GM10266 (cell line): ENCODE measurements around the gene ACVRL1.

ENCODE experiments used
- DNase-seq: peaks from one replicate; pipeline ENCODE4 v3.0.0; 2012; ENCODE audit errors: extremely low spot score
- TF ChIP-seq, protein P1 (sequence below): IDR thresholded peaks from 2 replicates; pipeline ENCODE4 v1.5.1; 2012; ENCODE audit warnings: mild to moderate bottlenecking, low read depth; ENCODE audit not compliant: control insufficient read depth, insufficient read depth; ENCODE audit errors: missing control alignments

ACVRL1 gene

DNA sequence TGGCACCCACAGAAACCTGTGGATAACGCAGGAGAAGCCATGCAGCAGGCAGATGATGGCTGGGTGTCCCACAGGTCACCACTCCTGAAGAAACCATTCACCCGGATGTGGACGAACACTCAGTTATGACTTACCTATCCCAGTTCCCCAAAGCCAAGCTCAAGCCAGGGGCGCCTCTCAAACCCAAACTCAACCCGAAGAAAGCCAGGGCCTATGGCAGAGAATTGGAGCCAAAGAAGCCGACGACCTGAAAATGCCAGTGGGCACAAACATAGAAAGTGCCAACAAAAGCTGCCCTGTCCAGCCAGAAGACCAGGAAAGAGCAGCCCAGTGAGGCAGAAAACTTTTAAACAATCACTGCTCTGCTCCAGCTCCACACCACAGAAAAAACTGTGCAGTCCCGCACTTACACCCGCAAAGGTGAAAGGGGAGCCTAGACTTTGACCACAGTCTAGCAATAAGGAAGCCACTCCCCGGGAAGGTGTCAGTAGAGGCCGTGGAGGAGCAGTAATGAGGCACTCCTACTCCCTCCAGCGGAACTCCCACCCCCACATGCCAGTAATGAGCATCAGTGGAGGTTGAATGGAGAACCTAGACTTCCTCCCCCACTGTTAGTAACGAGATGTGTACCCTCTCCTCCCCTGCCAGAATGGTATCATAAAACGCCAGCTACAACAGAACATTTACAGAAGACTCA, 6.0 kb upstream of the ACVRL1 start:
- no peak for DNase-seq
- TF ChIP-seq, protein P1, sequence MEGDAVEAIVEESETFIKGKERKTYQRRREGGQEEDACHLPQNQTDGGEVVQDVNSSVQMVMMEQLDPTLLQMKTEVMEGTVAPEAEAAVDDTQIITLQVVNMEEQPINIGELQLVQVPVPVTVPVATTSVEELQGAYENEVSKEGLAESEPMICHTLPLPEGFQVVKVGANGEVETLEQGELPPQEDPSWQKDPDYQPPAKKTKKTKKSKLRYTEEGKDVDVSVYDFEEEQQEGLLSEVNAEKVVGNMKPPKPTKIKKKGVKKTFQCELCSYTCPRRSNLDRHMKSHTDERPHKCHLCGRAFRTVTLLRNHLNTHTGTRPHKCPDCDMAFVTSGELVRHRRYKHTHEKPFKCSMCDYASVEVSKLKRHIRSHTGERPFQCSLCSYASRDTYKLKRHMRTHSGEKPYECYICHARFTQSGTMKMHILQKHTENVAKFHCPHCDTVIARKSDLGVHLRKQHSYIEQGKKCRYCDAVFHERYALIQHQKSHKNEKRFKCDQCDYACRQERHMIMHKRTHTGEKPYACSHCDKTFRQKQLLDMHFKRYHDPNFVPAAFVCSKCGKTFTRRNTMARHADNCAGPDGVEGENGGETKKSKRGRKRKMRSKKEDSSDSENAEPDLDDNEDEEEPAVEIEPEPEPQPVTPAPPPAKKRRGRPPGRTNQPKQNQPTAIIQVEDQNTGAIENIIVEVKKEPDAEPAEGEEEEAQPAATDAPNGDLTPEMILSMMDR: no peak

DNA sequence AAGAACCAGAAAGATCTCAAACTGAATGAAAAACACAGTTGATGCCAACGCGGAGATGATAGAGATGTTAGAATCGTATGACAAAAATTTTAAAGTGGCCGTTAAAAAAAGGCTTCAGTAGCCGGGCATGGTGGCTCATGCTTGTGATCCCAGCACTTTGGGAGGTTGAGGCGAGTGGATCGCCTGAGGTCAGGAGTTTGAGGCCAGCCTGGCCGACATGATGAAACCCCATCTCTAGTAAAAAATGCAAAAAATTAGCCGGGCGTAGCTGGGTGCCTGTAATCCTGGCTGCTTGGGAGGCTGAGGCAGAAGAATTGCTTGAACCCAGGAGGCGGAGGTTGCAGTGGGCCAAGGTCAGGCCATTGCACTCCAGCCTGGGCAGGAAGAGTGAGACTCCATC, 5.4 kb upstream of the ACVRL1 start:
- TF ChIP-seq, protein P1: no peak
- no peak for DNase-seq

DNA sequence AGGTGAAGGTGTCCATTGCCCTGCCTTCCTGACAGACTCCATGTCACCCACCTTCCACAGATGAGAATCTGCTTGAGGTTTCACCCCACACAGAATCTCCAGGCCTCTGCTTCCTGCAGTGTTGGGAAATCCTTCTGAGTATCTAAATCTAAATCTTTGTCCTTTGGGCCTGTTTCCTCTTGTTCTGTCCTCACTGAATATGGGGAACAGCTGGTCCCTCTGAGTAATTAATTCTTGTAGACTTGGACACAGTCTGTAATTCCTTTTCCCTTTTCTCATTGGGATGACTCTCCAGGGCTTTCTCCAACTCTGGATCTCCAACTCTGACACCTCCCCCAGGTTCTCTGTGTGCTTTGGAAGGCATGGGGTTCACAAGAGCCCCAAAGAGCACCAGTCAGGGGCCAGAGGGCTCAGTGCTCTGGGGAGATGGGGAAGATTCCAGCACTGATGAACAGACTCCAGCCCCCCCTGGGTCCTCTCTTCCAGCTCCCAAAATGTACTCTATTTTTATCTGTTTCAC, 2.3 kb upstream of the ACVRL1 start:
- DNase-seq: no peak

DNA sequence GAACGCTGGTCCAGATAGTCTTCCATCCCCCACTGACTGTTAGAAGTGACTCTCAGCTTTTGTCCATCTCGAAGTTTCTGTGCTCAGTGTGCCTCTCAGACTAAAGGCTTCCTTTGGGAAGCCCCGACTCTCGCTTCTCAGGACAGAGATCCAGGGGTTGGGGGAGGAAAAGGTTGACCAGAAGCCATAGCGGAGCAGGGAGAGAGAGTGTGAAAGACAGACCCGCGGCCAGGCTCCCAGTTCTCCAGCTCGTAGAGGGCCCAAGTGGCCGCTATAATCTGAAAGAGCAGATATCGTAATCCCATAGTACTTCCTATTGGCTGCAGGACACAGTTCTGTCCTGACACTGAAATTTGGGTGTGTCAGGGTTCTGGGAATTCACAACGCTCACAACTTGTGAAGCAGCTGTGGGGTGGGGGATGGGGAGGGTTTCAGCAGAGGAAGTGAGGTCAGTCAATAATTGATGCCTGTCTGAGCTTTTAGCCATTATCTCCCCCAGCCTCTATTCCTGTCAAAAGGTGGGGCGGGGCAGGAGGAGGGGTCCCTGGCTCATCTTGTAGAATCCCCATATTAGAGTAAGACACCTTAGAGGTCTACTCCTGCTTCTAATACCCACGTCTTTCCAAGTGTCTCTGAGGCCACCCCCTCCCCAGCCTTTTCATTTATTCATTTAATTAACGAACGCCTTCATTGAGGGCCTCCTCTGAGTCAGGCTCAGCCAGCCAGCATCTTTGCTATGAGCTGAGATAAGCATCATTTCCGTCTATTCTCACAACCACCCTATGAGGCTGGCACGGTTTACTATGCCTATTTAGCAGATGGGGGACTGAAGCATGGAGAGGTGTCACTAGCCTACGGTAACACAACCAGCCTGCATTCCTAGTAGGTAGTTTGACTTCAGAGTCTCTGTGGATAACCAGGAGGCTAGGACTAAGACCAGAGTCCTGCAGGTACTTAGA, 1.6 kb upstream of the ACVRL1 start:
- TF ChIP-seq, protein P1: no peak
- no peak for DNase-seq

More for the DNA sequence above, 2.3 kb upstream of the ACVRL1 start:
- TF ChIP-seq, protein P1: no peak

DNA sequence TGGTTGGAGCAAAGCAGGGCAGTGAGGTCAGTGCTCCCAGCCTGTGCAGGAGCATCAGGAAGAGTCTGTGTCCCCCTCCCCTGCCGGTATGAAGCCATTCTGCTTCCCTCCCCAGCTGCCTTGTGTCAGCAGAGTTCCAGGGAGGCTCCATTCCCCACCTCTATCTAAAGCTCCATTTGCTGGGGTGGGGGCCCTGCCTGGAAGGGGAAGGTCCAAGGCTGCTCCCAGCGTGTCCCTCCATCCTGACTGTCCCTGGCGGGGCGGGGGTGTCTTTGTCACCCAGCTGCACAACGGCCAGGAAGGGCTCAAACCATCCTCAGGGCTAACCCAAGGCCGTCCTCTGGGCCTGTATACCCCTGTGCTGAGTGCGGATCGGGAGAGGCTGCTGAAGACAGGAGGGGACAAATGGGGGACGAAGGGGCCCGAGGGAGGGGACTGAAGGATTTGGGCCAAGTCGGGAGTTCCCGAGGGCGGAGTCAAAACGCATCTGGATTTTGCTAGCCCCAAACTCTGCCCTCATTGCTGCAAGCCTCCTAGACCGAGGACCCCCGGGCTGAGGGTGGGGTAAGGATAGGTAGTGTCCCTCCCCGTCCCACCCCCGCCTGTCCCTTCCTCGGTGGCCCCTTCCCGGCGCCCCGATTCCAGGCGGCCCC, 748 bp upstream of the ACVRL1 start:
- TF ChIP-seq, protein P1: no peak
- no peak for DNase-seq

DNA sequence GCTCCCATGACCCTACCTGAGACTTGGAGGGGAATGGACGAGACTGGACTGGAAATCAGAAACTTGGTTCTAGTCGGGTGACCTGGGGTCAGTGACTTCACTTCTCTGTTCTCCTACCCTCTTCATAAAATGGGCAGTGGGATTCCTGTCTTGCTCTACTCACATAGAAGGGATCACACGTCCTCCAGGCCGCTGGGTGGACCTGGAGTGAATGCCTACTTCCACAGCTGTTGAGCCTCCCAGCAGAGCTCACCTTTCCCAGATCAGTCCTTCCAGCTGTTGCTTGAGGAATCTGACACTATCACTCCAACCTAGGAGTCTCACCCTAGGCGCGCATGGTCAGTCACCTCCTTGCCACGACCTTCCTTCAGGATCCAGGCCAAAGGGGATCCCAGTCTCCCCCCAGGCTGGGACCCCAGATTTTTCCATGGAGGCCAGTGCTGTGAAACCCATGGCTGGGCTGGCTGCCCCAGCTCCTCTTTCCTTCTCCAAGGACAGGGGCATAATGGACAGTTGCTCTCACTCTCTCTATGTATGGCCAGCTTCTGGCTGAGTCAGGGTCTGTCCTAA, 637 bp downstream of the ACVRL1 start:
- TF ChIP-seq, protein P1: no peak
- no peak for DNase-seq
